GM18868 (cell line): ENCODE data around the gene RNF213.

ENCODE experiments used
- ATAC-seq: cut with Tn5 transposase; IDR thresholded peaks from one replicate; pipeline ENCODE4 v1.9.1; 2021; ENCODE audit warnings: mild to moderate bottlenecking, moderate library complexity; ENCODE audit not compliant: unreplicated experiment

RNF213 gene

GRCh38 chr17:80428796-80429195 is 168.1 kb downstream of the RNF213 start:
- no peak for ATAC-seq

- ATAC-seq, result no peak
These were observed 169.0 kb downstream of the RNF213 start for GRCh38 chr17:80429356-80430275.

- no peak for ATAC-seq
These were observed 170.0 kb downstream of the RNF213 start for GRCh38 chr17:80430446-80431245.

- no peak for ATAC-seq
These were observed 170.9 kb downstream of the RNF213 start for GRCh38 chr17:80431246-80432195.

- no peak for ATAC-seq
These were observed 171.8 kb downstream of the RNF213 start for GRCh38 chr17:80432350-80432955.

- ATAC-seq, result no peak
These were observed 172.4 kb downstream of the RNF213 start for GRCh38 chr17:80432961-80433550.

GRCh38 chr17:80433916-80434666 is 173.4 kb downstream of the RNF213 start:
- ATAC-seq, result no peak

- ATAC-seq, result no peak
These were observed 176.9 kb downstream of the RNF213 start for GRCh38 chr17:80437532-80437931.

GRCh38 chr17:80438806-80439205 is 178.2 kb downstream of the RNF213 start:
- no peak for ATAC-seq

- no peak for ATAC-seq
These were observed 178.8 kb downstream of the RNF213 start for GRCh38 chr17:80439499-80439898.

GRCh38 chr17:80441133-80441578 is 180.5 kb downstream of the RNF213 start:
- ATAC-seq, result no peak

GRCh38 chr17:80441598-80442322 is 181.1 kb downstream of the RNF213 start:
- no peak for ATAC-seq

- ATAC-seq, result no peak
These were observed 181.6 kb downstream of the RNF213 start for GRCh38 chr17:80442323-80442659.

GRCh38 chr17:80442764-80443163 is 182.1 kb downstream of the RNF213 start:
- no peak for ATAC-seq

GRCh38 chr17:80443498-80443897 is 182.8 kb downstream of the RNF213 start:
- no peak for ATAC-seq

GRCh38 chr17:80443916-80444643 is 183.4 kb downstream of the RNF213 start:
- no peak for ATAC-seq

GRCh38 chr17:80444644-80444979 is 184.0 kb downstream of the RNF213 start:
- no peak for ATAC-seq
